AG09319 (cell line): ENCODE measurements around the gene SMYD3.

ENCODE experiments used
- DNase-seq: peaks from one replicate; pipeline ENCODE4 v3.0.0-alpha.2; 2010; ENCODE audit warnings: low read depth; ENCODE audit errors: extremely low read depth
- CTCF ChIP-seq: IDR thresholded peaks from 2 replicates; pipeline ENCODE4 v1.5.1; 2011; ENCODE audit warnings: low read depth, mild to moderate bottlenecking, inconsistent platforms, low read length, moderate library complexity

SMYD3 gene

DNA sequence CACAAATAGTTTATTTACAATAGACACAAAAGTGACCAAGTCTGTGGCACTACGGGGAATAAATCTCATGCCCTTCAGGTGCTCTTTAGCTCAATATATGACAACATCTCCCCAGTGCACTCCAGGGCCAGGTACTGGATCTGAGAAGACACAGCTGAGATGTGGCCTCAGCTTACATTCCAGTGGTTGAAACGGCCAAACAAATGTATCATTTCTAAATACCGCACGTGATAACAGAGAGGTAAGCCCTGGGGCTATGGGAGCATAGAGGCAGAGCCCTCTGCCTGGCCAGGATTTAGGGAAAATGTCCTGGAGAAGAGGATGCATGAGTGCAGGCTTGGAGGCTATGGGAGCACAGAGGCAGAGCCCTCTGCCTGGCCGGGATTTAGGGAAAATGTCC, 630.5 kb downstream of the SMYD3 start:
- no peak for DNase-seq
- TF ChIP-seq CTCF, result no peak

GRCh38 chr1:245875581-245876261, 631.4 kb downstream of the SMYD3 start:
- DNase-seq, result no peak
- no peak; the same call in 1 of the 2 replicates for TF ChIP-seq CTCF

GRCh38 chr1:245874942-245875580, 632.0 kb downstream of the SMYD3 start:
- DNase-seq, result peak; percentile 99
- TF ChIP-seq CTCF, result no peak

DNA sequence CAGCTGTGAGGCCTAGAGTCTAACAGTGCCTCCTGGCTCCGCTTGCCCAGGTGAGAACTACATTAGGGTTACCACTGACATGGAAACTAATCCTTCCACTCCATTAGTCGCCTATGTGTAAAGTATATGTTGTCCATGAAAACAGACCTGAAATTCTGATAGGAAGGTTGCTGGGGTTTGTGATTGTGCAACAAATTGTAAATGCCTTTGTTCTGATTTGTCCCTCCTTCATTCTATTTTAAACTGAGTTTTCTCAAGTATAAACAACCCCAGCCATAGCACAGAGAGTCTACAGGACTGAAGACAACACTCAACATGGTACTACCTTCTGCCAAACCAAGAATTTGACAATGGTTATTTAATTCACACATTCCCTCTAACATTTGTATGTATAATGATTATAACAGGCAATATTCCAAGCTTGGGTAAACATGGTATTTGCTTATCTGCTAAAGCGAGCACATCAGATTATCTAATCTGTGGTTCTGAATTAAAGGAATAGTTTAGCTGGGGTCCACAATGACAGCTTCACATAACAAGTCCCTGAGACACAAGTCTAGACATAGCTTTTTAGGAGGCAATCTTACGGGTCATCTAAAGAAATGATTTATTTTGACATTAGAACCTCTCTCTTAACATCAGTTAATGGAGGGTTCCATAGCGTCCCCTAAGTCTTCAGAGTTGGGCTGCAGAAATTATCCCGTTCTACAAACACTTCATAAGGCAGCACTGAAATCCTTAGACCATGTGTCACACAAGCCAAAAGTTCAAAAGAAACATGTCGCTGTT, 633.0 kb downstream of the SMYD3 start:
- no peak for DNase-seq
- no peak for TF ChIP-seq CTCF

- no peak for DNase-seq
- TF ChIP-seq CTCF, result no peak
Observed at GRCh38 chr1:245873068-245873467, 634.0 kb downstream of the SMYD3 start.

DNA sequence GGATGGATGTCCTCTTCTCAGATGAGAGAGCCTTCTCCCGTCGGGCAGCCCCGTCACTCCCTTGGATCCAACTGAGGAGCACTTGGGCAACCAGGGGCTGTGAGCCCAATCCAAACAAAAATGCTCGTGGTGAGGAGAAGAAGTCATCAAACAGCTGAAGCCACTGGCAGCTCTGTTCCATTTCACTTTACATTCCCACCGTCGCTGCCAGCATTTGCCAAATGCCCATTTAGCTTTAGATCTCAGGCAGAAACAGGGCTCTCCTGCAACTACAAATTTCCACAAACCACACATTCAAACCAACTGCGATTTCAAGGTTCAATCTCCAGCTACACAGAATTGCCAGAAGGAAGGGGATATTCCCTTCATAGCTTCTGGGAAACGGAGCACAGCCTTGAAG, 634.6 kb downstream of the SMYD3 start:
- no peak for TF ChIP-seq CTCF
- DNase-seq, result no peak

- DNase-seq, result peak; percentile 87
- TF ChIP-seq CTCF, result no peak
Observed at GRCh38 chr1:245871915-245872314, 635.2 kb downstream of the SMYD3 start.
